Choroid plexus epithelial cell (primary cell): Measurements from ENCODE around the gene VPS18.

ENCODE experiments used
- DNase-seq: peaks from one replicate; pipeline ENCODE4 v3.0.0-alpha.2; 2010; ENCODE audit warnings: low read depth
- H3K4me3 ChIP-seq: 2 replicates; pipeline ENCODE4 v1.5.1; 2011; ENCODE audit warnings: low read depth, mild to moderate bottlenecking, control low read depth, low read length, moderate library complexity
- CTCF ChIP-seq: conservative IDR thresholded peaks from 2 replicates; pipeline ENCODE4 v1.5.1; 2011; ENCODE audit warnings: low read depth, mild to moderate bottlenecking, control low read depth, inconsistent platforms, low read length, moderate library complexity

Gene VPS18

GRCh38 chr15:40942878-40943277 is 48.6 kb downstream of the VPS18 start:
- DNase-seq, result no peak
- no peak overlapping the region for H3K4me3 ChIP-seq

GRCh38 chr15:40943764-40944365 is 49.6 kb downstream of the VPS18 start:
- DNase-seq, result no peak
- TF ChIP-seq CTCF, result no peak
- H3K4me3 ChIP-seq, result no peak overlapping the region

More at GRCh38 chr15:40942878-40943277, 48.6 kb downstream of the VPS18 start:
- TF ChIP-seq CTCF, result no peak

- no peak for DNase-seq
- H3K4me3 ChIP-seq, result no peak overlapping the region
- no peak for TF ChIP-seq CTCF
Measured at GRCh38 chr15:40944510-40945296, 50.5 kb downstream of the VPS18 start.

GRCh38 chr15:40948706-40949473 is 54.6 kb downstream of the VPS18 start:
- H3K4me3 ChIP-seq, result no peak overlapping the region
- no peak for DNase-seq
- no peak for TF ChIP-seq CTCF

- no peak overlapping the region for H3K4me3 ChIP-seq
- DNase-seq, result no peak
- TF ChIP-seq CTCF, result no peak
Measured at GRCh38 chr15:40949756-40950207, 55.5 kb downstream of the VPS18 start.

GRCh38 chr15:40951764-40952163 is 57.5 kb downstream of the VPS18 start:
- no peak for TF ChIP-seq CTCF
- DNase-seq, result no peak
- H3K4me3 ChIP-seq, result no peak overlapping the region
